NOMO-1 (cell line): ENCODE data around the gene GUCY1A1.

ENCODE experiments used
- DNase-seq, 2 experiments: peaks; one replicate each; lab custom pipeline; 2025; ENCODE audit not compliant: unreplicated experiment in 2 of 2; lab: John Stamatoyannopoulos, UW

The GUCY1A1 gene

DNA sequence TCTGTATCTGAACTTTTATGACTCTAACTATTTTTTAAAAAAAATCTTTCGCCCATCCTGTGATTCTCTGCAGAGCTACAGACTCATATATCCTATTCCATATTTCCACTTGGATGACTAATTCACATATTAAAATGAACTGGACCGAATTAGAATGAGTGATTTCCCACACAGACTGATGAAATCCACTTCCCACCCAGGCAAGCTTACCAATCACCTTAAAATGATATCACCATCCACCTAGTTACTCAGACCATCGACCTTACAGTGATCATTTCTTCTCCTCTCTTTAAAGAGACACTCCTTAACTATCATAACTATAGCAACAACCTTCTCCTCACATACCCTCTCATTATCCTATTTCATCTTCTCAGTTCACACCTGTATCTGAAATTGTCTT, 58.1 kb downstream of the GUCY1A1 start:
- no peak for DNase-seq

DNA sequence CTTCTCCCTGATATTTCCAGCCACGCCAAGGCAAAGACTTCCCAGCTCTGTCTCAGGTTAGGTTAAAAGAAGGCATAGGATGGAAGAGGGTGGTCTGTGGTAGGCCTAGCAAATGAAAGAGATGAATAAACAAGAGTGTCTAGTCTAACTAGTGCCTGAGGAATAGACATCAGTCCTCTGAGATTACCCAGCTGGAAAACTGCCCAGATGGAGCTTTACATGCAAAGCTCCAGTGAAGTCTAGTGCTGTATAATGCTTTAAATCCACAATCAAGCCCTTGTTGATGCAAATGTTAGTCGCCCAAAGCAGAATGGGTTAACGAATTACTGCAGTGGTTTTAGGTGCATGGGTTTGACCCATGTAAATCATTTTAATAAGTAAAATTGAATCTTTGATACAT, 67.4 kb downstream of the GUCY1A1 start:
- no peak for DNase-seq

DNA sequence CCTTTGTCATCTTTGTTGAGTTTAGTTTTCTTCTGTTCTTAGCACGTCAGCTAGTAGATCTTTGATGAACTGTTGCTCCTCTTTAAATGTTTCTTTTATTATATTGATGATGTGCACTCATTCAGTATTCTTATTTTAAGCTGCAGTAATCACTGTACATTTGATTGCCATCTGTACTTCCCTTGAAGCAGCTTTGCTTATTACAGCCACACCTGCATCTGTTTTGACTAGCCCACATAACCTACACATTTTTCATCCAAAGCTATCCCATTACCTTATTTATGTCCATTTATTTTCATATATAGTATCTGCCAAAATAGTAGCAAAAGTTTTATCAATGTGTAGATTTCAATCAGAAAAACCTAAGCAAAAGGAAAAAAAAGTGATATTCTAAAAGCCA, 68.3 kb downstream of the GUCY1A1 start:
- no peak for DNase-seq

DNA sequence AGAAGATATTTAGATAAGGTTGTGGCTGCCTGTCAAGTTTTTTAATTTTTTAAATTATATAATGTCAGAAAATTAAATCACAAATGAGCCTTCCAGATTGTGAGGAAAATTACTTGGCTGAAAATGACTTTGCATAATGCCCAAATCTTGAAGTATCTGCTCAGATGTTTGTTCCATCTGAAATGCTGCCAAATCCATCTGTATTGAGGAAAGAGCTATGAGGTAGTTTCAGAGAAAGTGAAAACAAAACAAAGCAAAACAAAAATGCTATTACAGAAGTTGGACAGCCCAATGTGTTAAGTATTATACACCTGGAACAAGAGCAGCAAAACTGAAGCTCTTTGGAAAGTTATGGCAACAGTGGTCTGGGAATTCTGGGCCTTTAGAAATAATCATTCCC, 68.8 kb downstream of the GUCY1A1 start:
- no peak for DNase-seq

DNA sequence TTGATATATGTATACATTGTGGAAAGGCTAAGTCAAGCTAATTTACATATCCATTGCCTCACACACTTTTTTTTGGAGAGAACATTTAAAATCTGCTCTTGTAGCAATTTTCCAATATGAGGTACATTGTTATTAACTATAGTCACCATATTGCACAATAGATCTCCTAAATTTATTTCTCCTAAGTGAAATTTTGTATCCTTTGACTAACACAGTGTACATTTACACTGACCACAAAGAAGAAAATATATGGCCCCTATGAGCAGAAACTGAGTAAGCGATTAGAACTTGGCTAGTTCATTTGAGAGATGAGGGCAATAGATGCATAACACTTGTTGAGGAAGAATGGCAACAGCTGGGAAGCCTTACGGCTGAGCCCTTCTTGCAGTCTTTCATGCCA, 71.9 kb downstream of the GUCY1A1 start:
- no peak for DNase-seq

DNA sequence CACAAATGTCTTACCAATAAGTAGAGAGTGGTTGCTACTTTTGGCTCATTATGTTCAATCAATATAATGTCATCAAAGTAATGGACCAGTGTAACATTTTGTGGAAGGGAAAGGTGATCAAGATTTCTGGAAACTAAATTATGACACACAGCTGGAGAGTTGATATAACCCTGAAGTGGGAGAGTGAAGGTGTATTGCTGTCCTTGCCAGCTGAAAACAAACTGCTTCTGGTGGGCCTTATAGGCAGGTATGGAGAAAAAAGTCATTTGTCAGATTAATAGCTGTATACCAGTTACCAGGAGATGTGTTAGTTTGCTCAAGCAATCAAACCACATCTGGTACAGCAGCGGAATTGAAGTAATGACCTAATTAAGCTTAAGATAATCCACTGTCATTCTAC, 74.9 kb downstream of the GUCY1A1 start:
- DNase-seq = no peak

DNA sequence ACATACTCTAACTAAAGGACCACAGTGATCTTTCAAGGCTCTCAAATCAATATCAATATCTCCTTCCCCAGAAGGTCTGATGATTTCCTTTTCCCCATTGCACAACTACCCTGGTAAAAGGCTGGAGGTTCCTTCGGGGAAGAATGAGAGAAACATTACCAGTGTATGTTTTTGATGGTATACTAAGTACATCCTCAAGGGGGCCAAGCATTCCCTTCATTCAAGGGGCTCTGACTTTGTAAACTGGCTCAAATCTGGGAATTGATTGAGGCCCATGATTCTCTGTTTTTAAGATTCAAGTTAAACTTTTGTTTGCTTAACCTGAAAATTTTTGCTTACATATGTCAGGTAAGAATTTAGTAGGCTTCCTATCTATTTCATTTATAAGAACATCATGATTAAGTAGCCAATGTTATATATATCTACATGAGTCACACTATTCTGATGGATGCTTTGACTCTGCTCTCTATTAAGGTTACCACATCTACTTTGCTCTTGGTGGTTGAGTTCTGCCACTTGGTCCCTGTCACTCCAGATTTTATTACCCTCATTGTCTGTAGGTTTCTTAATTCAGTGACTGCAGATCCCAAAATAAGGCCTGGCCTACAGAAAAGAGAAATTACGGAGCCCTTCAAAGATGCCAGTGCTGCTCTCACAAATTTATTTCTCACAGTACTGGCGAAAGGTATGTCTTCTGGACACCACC, 75.8 kb downstream of the GUCY1A1 start:
- no peak for DNase-seq

DNA sequence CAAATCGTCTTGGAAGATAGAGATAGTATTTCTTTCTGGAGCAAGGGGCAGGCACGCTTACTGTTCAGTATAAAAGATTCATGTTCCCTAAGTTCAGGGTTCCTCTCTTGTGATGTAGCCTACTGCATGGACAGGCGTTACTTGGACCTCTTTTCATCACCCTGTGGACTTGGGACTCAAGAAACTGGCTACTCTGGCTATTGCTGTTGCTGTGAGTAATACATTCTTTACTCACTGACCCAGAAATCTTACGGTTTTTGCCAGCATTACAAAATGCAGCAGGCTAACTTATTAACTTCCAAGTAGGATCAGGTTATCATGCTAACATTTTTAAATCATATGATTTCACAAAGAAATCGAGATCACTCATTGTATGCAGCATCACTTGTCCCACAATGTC, 79.3 kb downstream of the GUCY1A1 start:
- DNase-seq = no peak

DNA sequence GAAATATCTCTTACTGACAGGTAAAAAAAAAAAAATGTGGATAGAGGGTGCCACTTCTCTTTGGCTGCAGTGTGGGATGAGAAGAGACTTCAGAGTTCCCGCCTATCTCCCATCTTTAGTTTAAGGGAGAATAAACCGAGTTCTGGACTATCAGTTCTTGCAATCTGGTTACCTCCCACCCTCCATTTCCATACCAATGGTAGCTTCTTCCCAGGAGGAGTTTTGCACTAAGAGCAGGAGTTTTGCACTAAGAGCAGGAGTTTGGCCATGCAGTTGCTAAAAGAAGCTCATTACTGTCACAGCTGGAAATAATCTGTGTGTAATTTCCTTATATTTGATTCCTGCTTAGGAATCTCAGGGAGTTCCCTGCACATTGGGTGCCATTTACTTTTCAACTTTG, 81.4 kb downstream of the GUCY1A1 start:
- DNase-seq = no peak

DNA sequence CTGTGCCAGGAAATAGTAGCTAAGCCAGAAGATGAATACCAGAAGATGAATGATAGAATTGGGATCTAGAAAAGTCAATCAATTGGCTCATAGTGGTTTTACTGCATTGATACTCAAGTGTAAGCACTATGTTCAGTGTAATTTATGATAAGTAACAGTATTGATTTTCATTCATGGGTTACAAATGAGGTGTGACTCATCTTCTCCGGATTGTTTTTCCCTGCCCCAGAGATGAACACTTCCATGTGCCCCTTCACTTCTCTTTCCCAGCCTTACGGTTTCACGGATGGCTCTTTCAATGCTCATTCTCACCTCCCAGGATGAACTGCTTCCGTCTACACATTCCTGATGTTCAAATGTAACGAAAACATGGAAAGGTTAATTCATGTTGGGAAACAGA, 82.4 kb downstream of the GUCY1A1 start:
- DNase-seq = no peak

DNA sequence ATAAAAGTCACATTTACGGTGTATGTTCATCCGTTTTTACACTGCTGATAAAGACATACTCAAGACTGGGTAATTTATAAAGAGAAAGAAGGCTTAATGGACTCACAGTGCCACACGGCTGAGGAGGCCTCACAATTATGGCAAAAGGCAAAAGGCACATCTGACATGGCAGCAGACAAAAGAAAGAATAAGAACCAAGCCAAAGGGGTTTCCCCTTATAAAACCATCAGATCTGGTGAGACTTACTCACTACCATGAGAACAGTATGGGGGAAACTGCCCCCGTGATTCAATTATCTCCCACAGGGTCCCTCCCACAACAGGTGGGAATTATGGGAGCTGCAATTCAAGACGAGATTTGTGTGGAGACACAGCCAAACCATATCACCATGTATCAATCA, 84.9 kb downstream of the GUCY1A1 start:
- no peak for DNase-seq

DNA sequence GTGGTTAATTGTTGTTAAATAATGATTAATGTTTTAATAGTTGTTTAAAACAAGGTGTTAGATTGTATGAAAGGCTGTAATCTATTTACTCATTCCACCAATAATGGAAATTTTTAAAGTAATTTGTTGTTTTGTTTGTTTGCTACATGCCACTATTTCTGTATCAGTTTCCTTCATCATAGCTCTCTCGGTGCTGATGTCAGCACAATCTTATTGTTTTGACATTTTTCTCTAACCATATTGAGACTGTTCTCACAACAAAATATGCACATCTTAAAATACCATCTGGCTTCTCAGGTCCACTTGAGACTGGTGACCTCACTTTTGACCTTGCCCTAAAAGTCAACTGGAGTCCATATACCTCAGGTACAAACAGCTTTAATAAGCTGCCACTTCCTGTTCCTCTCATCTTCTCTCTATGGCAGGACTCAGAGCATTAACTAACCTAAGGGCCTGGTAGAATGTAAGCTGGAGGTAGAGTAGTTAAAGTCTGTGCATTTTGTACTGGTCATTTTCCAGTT, 91.2 kb downstream of the GUCY1A1 start:
- no peak for DNase-seq

DNA sequence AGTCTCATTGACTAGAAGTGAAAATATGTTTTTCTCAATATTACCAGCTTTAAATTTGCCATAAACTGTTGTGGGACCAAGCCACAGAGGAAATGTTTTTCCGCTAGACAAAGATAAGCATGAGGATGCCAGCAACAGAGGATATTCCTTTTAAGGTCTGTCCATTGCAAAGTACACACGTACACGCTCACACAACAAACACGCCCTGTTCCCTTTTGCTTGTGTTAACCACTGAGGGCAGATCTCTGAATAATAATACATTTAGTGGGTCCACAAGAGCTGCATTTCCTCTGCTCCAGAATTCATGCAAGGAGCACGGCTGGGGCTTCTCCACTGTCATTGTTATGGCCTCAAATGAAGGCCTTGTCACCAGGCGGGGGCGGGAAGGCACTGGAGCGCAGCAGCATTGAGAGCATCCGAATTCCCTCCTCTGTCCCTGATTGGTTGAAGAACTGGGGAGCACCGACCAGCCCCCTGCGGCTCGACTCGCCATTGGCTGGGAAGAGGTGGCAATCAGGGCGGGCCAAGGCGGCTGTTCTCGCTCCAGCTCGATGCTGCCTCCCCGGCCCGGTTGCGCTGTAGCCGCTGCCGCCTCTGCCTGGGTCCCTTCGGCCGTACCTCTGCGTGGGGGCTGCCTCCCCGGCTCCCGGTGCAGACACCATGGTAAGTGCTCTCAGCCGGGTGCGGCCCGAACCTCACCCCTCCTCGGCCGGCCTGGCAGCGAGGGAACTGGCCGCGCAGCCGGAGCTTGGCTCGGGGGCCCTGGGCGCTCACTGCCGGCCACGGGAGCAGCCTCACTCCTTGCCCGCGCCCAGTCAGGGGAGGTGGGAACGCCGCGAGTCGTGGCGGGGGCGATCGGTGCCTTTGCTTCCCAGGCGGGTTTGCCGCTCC, 92.1 kb downstream of the GUCY1A1 start, which contains the start of gene GUCY1B1:
GUCY1B1 (plus strand) TSS at position 541 of the 891 bp plus-strand sequence; CDS start at position 661, 120 bp downstream.
- no peak for DNase-seq

DNA sequence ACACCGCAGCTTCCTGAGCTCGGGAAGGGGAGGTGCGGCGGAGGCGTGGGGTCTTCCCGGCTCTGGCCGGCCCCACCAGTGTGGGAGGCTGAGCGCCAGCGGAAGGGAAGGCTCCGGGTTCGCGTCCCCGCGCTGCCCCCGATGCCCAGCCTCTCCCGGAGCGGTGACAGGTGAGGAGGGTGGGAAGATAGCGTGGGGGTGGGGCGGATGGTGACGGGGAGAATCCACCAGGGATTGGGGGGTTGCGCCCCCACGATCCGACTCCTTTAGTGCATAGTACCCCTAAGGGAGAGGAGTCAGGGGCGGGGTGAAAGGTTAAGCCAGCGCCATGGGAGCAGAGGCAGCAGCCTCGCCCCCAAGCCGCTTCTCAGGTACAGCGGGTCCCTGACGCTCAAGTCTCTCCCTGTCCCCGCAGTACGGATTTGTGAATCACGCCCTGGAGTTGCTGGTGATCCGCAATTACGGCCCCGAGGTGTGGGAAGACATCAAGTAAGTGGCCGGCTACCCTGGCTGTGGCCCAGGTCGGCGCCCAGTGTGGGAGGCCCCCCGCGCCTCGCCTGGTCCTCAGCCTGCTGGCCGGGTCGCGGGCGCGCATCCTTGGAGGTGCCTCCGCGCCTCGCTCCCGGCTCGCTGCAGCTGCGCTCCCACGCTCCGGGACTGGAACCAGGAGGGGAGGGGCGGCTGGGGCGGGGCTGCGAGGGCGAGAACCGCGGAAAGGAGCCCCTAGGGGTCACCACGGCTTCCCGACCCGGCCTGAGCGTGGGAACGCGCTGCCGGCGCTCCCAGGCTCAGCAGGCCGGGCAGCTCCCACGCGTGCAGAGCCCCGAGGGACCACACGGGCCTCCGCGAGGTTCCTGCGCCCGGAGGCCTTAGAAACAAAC, 93.0 kb downstream of the GUCY1A1 start:
- no peak for DNase-seq

DNA sequence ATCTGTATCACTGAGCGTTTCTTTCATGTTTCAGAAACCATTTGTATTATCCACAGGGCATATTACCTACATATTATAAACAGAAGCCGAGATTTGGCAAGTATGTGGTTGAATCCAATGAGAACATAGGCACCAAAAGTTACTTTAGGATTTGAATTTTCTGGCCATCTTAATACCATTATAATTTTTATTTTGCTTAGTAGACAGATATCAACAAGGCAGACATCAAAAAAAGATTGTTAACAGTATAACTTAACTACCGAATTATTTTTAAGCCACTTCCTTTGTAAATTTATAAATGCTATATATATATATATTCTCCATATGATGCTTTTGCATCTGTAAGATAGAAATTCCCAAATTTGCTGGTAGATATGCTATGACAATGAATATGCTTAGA, 94.4 kb downstream of the GUCY1A1 start:
- DNase-seq = no peak

DNA sequence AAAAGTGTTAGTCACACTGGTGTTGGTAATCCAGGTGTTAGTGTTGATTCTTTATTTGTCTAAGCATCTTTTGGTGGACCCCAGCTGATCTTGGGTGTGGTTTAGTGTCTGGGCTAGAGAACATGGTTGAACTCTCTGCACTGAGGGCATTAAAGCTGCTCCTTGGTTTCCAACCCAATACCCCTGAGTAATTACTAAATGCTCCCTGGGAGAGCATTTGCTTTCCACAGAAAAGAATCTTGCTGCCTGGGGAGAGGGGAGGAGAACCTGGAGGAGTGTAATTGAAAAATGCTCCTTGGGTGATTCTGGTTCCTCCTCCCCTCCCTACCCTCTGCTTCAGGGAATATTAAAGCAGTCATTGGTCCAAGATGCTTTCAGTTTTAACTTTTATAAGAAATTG, 95.3 kb downstream of the GUCY1A1 start:
- DNase-seq = no peak

DNA sequence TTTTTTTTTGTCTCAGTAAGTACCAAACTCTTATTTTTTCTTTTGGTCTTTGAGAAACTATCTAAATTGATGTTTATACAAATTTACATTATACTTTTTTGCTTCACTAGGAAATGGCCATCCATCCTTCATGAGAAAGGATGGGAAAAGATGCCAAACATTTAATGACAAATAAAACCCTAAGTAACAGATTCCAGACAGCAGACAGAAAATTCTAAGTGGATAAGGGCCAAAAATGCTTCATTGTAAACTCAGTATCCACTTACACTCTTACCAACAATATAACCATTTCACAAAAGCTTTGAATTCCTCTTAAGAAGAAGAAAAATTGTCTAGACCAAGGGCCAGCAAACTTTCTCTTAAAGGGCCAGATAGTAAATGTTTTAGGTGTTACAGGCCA, 95.7 kb downstream of the GUCY1A1 start:
- no peak for DNase-seq

DNA sequence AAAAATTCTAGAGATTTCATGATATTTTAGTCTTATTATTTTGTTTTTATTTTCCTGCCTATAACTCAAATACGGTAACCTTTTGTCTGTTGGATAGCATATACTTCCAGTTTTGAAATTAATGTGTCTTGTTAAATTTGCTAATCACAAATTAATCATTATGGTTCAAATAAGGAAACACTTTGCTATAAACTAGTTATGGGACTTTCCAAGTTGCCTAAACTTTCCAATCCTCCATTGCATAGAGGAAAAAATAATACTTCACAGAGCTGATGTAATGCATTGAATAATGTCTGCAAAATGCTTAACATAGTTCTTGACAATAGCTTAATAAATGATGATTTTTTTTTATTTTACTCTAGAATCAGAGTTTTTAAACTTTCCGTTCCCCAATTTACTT, 96.9 kb downstream of the GUCY1A1 start:
- DNase-seq = no peak

DNA sequence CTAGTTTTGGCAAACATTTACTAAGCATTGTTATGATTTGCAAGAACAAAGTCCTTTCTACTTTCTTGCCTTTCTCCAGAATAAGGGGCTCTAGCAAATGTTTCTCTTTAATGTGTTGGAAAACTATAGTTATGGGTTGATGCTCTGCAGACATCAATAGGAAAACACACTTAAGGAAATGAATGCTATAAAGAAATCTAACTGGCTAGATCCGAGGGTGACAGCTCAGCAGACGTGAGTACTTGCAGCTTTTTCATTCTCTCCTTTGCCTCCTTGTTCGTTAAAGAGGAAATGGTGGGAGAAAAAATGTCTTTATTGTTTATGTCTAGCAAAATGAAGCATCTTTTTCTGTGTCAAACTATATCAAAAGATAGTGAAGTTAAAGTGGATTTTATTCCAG, 98.5 kb downstream of the GUCY1A1 start:
- no peak for DNase-seq

DNA sequence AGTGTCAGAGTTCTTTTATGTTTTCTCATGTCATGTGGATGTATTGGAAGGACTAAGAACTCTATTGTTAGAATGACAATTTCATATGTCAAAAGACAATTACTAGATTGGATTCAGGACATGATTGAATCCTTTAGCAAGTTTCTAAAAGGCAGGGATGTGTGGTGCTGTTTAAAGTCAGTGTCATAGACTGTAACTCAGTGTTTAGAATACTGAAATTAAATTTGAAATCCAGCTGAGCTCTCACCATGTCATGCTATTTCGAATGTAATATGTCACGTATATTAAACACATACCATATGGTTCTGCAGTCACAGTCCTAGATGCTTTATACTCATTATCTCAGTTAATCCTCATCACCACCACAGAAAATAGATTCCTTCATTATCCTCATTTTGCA, 100.0 kb downstream of the GUCY1A1 start:
- no peak for DNase-seq

DNA sequence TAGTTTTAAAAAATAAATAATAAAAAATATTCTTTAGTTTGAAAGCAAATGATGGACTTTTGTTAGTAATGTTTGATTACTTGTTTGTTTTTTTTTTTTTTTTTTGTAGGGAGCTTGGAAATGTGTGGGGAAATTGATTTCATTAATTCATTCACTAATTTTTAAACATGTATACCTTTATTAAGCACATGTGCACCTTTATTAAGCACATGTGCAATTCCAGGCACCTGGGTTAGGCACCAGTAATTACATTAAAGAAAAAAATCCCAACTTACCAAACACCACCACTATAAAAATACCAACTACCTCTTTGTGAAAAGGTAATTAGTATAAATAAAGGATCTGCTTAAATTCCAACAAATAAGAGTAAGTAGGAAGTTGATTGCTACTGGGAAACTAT, 101.7 kb downstream of the GUCY1A1 start:
- no peak for DNase-seq
